HG02870 (cell line): ENCODE measurements around the gene CTCFL.

Experiments
- ATAC-seq: cut with Tn5 transposase; IDR thresholded peaks from one replicate; pipeline ENCODE4 v1.9.1; 2021; ENCODE audit warnings: mild to moderate bottlenecking, moderate library complexity; ENCODE audit not compliant: unreplicated experiment

CTCFL gene

DNA sequence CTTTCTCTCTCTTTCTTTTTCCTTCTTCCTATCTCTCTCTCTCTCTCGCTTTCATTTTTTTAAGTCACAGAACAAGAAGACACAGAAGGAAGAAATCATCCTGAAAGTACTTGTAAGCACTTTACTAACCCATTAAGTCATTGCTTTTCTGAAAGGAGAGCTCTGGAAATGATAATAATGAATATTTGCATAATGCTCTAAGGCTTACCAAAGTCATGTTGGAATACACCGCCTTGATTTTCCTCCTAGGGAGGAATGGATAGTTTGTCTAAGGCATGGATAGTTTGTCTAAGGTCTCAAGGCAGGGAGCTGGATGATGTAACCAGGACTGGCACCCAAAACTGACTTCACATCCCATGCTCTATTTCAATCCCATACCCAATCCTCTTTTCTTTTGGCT lies 12.9 kb upstream of the CTCFL start:
- ATAC-seq: no peak

GRCh38 chr20:57536771-57537724 lies 12.1 kb upstream of the CTCFL start:
- ATAC-seq: no peak

GRCh38 chr20:57536120-57536708 lies 11.3 kb upstream of the CTCFL start:
- ATAC-seq: no peak

DNA sequence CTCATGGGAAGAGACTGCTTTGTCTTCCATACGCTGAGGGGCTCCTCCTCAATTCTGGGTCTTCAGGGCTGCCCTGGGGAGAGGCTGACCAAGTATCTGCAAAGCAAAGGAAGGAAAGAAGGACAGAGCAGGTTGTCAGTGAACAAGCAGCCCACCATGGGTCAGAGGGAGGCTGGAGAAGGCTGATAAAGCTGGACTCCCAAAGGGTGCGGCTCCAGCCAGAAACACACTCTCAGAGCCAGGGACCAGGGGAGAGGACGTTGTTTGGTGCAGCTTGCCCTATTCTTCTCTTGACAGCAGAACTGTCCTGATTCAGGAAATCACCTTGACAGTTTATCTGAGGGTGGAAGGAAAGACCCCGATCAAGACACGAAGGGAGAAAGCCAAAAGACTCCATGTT lies 10.4 kb upstream of the CTCFL start:
- ATAC-seq: no peak

DNA sequence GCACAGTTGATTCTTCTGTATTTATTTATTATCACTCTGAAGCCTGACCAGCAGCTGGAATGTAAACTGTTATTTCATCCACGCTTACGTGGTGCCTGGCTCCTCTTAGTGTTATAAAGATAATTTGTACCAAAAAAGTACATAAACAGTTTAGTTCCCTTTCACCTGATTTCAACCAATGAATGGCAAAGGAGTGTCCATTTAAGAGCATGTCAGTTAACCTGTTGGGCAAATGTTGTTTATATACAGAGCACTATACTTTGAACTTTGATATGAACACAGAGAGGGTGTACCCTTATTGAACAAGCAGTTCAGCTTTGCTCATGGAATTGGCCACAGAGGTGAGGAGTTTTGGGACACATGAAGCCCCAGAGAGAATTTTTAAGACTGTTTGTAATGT lies 7.2 kb upstream of the CTCFL start:
- ATAC-seq: no peak

- no peak for ATAC-seq
Observed at GRCh38 chr20:57530327-57530981, 5.5 kb upstream of the CTCFL start.

DNA sequence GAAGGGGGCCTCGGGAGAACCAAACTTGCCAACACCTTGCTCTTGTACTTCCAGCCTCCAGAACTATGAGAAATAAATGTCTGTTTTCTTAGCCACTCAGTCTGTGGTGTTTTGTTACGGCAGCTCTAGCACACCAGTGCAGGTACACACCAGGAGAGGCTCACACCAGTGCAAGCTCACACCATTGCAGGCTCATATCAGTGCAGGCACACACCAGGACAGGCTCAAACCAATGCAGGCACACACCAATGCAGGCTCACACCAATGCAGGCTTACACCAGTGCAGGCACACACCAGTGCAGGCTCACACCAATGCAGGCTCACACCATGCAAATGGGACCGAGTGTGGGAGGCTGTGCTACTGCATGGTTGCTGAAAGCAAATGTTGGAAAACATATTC lies 4.9 kb upstream of the CTCFL start:
- no peak for ATAC-seq

DNA sequence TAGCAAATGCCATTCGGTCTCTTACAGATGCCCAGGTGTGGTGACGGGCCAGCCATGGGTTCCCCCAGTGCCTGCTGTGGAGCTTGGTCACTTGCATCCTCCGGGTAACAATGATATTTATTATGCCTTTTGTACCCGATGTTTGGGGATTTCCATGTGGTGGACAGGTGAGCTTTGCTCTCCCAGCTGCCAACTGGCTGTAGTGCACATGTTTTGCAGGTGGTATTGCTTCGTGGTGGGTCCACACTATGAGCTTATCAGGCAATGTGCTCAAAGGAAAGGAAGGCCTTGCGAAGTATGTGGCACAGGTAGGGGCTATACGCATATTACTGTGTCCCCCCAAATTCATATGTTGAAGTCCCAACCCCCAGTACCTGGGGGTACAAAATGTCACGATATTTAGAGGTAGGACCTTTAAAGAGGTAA lies 4.2 kb upstream of the CTCFL start:
- no peak for ATAC-seq

DNA sequence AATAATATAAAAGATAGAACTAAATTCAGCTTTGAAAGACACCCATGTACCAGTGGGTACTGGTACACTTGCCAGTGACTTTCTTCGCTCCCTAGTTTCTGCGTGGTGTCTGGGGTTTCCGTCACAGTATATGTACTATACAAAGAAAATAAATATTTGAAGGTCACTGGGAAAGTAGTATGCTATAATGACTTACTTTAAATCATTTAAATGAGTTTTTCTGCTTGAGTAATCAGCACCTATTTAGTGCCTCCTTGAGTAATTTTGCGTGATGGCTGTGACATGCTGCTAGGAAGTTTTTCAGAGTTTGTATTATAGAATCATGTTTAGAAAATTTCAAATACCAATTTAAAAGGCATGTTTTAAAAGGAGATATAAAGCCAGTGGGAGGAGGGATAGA lies 3.2 kb upstream of the CTCFL start:
- no peak for ATAC-seq

GRCh38 chr20:57527728-57528127 lies 2.8 kb upstream of the CTCFL start:
- ATAC-seq: no peak

DNA sequence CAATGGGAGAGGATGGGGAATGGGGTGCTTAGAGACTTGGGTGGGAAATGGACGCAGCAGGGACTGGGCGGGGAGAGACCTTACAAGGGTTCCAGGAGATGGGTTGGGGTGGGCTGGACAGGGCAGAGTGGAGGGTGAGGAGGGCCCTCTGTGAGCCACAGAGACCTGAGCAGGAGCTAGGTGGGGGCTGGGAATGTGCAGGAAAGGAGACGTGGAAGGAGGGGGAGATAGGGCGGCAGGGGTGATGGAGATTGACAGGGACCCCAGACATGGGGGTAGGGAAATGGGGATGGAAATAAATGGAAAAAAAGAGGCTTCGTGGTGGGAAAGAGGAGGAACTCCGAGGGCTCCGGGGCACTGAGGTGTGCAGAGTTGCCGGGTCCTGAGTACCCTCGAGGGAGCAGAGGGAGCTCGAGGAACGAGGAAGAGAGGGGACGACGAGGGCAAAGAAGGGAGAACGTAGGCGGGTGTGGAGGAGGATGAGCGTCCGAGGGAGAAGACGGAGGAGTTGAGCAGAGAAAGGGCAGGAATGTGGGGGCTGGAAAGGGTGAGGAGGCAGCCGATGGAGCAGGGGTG lies 2.0 kb upstream of the CTCFL start:
- no peak for ATAC-seq

DNA sequence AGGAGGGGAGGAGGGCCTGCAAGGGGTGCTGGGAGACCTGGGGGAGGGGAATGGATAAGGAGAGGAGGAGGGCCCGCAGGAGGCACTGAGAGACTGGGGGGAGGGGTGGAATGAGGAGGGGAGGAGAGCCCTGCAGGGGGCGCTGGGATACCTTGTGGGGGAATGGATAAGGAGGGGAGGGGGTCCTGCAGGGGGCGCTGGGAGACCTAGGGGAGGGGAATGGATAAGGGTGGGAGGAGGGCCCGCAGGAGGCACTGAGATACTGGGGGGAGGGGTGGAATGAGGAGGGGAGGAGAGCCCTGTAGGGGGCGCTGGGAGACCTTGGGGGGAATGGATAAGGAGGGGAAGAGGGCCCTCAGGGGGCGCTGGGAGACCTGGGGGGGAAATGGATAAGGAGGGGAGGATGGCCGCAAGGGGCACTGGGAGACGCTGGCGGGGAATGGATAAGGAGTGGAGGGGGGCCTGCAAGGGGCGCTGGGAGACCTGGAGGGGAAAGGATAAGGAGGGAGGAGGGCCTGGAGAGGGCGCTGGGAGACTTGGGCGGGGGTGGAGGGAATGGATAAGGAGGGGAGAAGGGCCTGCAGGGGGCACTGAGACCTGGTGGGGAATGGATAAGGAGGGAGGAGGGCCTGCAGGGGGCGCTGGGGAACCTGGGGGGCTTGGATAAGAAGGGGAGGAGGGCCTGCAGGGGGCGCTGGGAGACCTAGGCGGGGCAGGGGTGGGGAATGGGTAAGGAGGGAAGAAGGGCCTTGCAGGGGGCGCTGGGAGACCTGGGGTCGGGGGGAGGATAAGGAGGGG lies 1.3 kb upstream of the CTCFL start:
- no peak for ATAC-seq

GRCh38 chr20:57525328-57526086 lies 567 bp upstream of the CTCFL start:
- ATAC-seq: no peak

DNA sequence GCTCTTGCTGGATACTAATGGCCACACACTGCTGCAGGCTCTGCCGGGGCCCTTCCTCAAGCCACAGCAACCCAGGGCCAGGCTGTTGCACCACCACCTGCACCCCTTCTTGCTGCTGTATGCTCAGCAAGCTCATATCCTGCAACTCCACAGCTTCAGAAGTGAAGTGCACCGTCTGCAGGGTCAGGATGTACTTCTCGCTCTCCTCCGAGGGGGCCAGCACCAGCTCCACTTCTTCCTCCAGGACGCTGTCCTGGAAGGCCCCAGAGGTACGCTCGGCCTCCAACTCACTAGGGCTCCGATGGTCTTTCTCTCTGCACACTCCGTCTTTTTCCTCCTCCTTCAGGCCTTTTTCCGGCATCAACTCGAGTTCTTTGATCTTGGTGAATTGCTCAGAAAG lies 1.2 kb downstream of the CTCFL start:
- no peak for ATAC-seq

- ATAC-seq: peak; percentile 61
Observed at GRCh38 chr20:57522380-57523140, 2.4 kb downstream of the CTCFL start.

DNA sequence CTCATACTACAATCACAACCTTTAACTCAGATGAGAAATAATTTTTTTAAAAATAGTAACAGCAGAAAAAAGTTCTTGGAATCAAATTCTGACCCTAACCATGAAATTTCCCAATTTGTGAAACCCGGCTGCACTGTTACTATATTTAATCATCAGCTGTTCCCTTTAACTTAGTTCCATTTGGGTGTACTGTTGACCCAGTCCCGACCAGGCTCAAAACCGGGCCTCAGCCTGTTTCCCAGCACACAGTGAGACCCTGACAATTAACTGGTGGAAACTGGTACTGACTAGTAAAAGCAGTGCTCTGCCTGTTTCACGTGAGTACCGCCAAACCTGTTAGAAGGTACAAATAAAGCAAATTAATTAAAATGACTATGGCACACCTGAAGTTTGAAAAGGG lies 7.0 kb downstream of the CTCFL start:
- ATAC-seq: no peak

- no peak for ATAC-seq
Observed at GRCh38 chr20:57514273-57514751, 10.6 kb downstream of the CTCFL start.

- no peak for ATAC-seq
Observed at GRCh38 chr20:57513199-57513598, 11.7 kb downstream of the CTCFL start.

GRCh38 chr20:57512432-57512831 lies 12.5 kb downstream of the CTCFL start:
- no peak for ATAC-seq
